Trophoblast cell (in vitro differentiated cells and primary cell): Measurements from ENCODE around the gene RAD51D.

Experiments
- DNase-seq, 2 donors: peaks; one replicate each; pipeline ENCODE4 v3.0.0-alpha.2; 2016
- H2AFZ ChIP-seq: 2 replicates; pipeline ENCODE4 v1.6.1; 2013; ENCODE audit warnings: low read length, moderate library complexity, mild to moderate bottlenecking; ENCODE audit not compliant: insufficient read depth, poor library complexity
- H2AK5ac ChIP-seq: 2 replicates; pipeline ENCODE4 v1.6.1; 2013; ENCODE audit warnings: mild to moderate bottlenecking, low read length
- H2BK120ac ChIP-seq: 2 replicates; pipeline ENCODE4 v1.6.1; 2013; ENCODE audit warnings: low read length, mild to moderate bottlenecking, moderate library complexity; ENCODE audit not compliant: insufficient read depth, poor library complexity
- H2BK12ac ChIP-seq: 2 replicates; pipeline ENCODE4 v1.6.1; 2013; ENCODE audit warnings: mild to moderate bottlenecking, low read length, moderate library complexity
- H2BK5ac ChIP-seq: 2 replicates; pipeline ENCODE4 v1.6.1; 2013; ENCODE audit warnings: low read length, low read depth, moderate library complexity, mild to moderate bottlenecking; ENCODE audit not compliant: poor library complexity
- H3K14ac ChIP-seq: 2 replicates; pipeline ENCODE4 v1.6.1; 2013; ENCODE audit warnings: mild to moderate bottlenecking, low read length
- H3K18ac ChIP-seq: 2 replicates; pipeline ENCODE4 v1.6.1; 2013; ENCODE audit warnings: mild to moderate bottlenecking, low read length
- H3K23ac ChIP-seq: 2 replicates; pipeline ENCODE4 v1.6.1; 2013; ENCODE audit warnings: low read length
- H3K27ac ChIP-seq: 2 replicates; pipeline ENCODE4 v1.5.1; 2013; ENCODE audit warnings: low read depth, mild to moderate bottlenecking, inconsistent platforms, low read length, moderate library complexity
- H3K27me3 ChIP-seq: 2 replicates; pipeline ENCODE4 v1.6.1; 2013; ENCODE audit warnings: inconsistent platforms, mild to moderate bottlenecking, low read length, moderate library complexity; ENCODE audit not compliant: insufficient read depth
- H3K36me3 ChIP-seq, 2 experiments: 1 replicate in 1 of 2; 2 replicates in 1 of 2; pipeline ENCODE4 v1.6.1; 2013; ENCODE audit warnings: low read length in 2 of 2, mild to moderate bottlenecking in 2 of 2, moderate library complexity in 1 of 2; ENCODE audit not compliant: insufficient read depth in 2 of 2, control insufficient read depth in 1 of 2
- H3K4ac ChIP-seq: 2 replicates; pipeline ENCODE4 v1.6.1; 2013; ENCODE audit warnings: low read depth, mild to moderate bottlenecking, low read length, moderate library complexity
- H3K4me1 ChIP-seq, 2 experiments: 1 replicate in 1 of 2; 2 replicates in 1 of 2; pipeline ENCODE4 v1.6.1; 2013; ENCODE audit warnings: low read length in 2 of 2, mild to moderate bottlenecking in 2 of 2, moderate library complexity in 1 of 2; ENCODE audit not compliant: insufficient read depth in 2 of 2, control insufficient read depth in 1 of 2
- H3K4me2 ChIP-seq: 2 replicates; pipeline ENCODE4 v1.6.1; 2013; ENCODE audit warnings: inconsistent platforms, mild to moderate bottlenecking, low read length, moderate library complexity
- H3K4me3 ChIP-seq: 2 replicates; pipeline ENCODE4 v1.5.1; 2013; ENCODE audit warnings: mild to moderate bottlenecking, low read depth, low read length, inconsistent platforms
- H3K79me1 ChIP-seq: one replicate; pipeline ENCODE4 v1.6.1; 2013; ENCODE audit warnings: low read length
- H3K79me2 ChIP-seq: 2 replicates; pipeline ENCODE4 v1.6.1; 2013; ENCODE audit warnings: low read length, mild to moderate bottlenecking; ENCODE audit not compliant: control insufficient read depth, insufficient read depth, poor library complexity
- H3K9ac ChIP-seq: 2 replicates; pipeline ENCODE4 v1.6.1; 2013; ENCODE audit warnings: mild to moderate bottlenecking, low read length
- H3K9me3 ChIP-seq: 2 replicates; pipeline ENCODE4 v1.6.1; 2013; ENCODE audit warnings: low read depth, mild to moderate bottlenecking, control low read depth, inconsistent platforms, low read length; ENCODE audit not compliant: insufficient read depth
- H4K12ac ChIP-seq: 2 replicates; pipeline ENCODE4 v1.6.1; 2013; ENCODE audit warnings: low read depth, mild to moderate bottlenecking, low read length, moderate library complexity
- H4K8ac ChIP-seq: 2 replicates; pipeline ENCODE4 v1.6.1; 2013; ENCODE audit warnings: low read depth, mild to moderate bottlenecking, low read length, moderate library complexity
- H4K91ac ChIP-seq: one replicate; pipeline ENCODE4 v1.6.1; 2013; ENCODE audit warnings: low read depth, mild to moderate bottlenecking, low read length, moderate library complexity
- WGBS: extraction: QIAGEN DNeasy Blood & Tissue Kit; methylation state at CpG from one replicate; pipeline ENCODE4 v1.1.7; 2013; ENCODE audit warnings: missing lambda C conversion rate; ENCODE audit not compliant: insufficient read length, insufficient coverage; ENCODE audit errors: extremely low coverage; 5-methylcytosine and 5-hydroxymethylcytosine counted together

RAD51D gene

GRCh38 chr17:35088356-35088880 is 31.2 kb downstream of the RAD51D start:
- H3K23ac ChIP-seq = no peak overlapping the region
- H2BK12ac ChIP-seq = no peak overlapping the region
- H2AFZ ChIP-seq = peak overlapping the region; percentile 49
- H3K18ac ChIP-seq = peak overlapping the region; percentile 76
- H3K27ac ChIP-seq = peak overlapping the region; percentile 72
- peak overlapping the region; percentile 65 for H3K4me2 ChIP-seq
- peak in 1 of 2 donors; percentile 36 for DNase-seq
- peak overlapping the region; percentile 82 for H4K91ac ChIP-seq
- peak overlapping the region; percentile 6 for H3K9ac ChIP-seq
- peak overlapping the region; percentile 56 for H4K12ac ChIP-seq
- no peak overlapping the region for H3K4ac ChIP-seq
- peak overlapping the region; percentile 76 for H3K4me3 ChIP-seq
- H3K4me1 ChIP-seq = peaks cover 3 to 11% of the 10 kb centered on the region in 2 experiments
- no peak overlapping the region for H2AK5ac ChIP-seq
- peaks cover 4% of the 10 kb centered on the region for H3K79me2 ChIP-seq
- H3K36me3 ChIP-seq = no peaks in the 10 kb centered on the region
- H3K27me3 ChIP-seq = no peaks in the 10 kb centered on the region
- peak overlapping the region; percentile 12 for H2BK120ac ChIP-seq
- H3K9me3 ChIP-seq = no peaks in the 10 kb centered on the region
- peak overlapping the region; percentile 84 for H4K8ac ChIP-seq
- peak overlapping the region; percentile 90 for H3K14ac ChIP-seq
- H2BK5ac ChIP-seq = peak overlapping the region; percentile 67
- no CpG with 5 or more reads among the region's 26 CpGs for WGBS
- H3K79me1 ChIP-seq = peaks cover 10% of the 10 kb centered on the region

GRCh38 chr17:35087731-35088355 is 31.8 kb downstream of the RAD51D start:
- DNase-seq = peak in 1 of 2 donors; percentile 34
- no peak overlapping the region for H3K9ac ChIP-seq
- H3K4me1 ChIP-seq = peaks cover 3 to 11% of the 10 kb centered on the region in 2 experiments
- no peak overlapping the region for H4K8ac ChIP-seq
- H3K27me3 ChIP-seq = no peaks in the 10 kb centered on the region
- H3K27ac ChIP-seq = peak overlapping the region; percentile 72
- H3K23ac ChIP-seq = no peak overlapping the region
- WGBS = no CpG with 5 or more reads among the region's 9 CpGs
- H3K4me2 ChIP-seq = peak overlapping the region; percentile 65
- no peaks in the 10 kb centered on the region for H3K9me3 ChIP-seq
- H3K36me3 ChIP-seq = no peaks in the 10 kb centered on the region
- no peak overlapping the region for H4K91ac ChIP-seq
- H2BK120ac ChIP-seq = no peak overlapping the region
- H3K18ac ChIP-seq = no peak overlapping the region
- H2BK12ac ChIP-seq = no peak overlapping the region
- H3K14ac ChIP-seq = no peak overlapping the region
- H3K79me1 ChIP-seq = peaks cover 10% of the 10 kb centered on the region
- no peak overlapping the region for H2AK5ac ChIP-seq
- no peak overlapping the region for H3K4me3 ChIP-seq
- no peak overlapping the region for H4K12ac ChIP-seq
- peaks cover 4% of the 10 kb centered on the region for H3K79me2 ChIP-seq
- no peak overlapping the region for H3K4ac ChIP-seq
- H2BK5ac ChIP-seq = no peak overlapping the region
- peak overlapping the region; percentile 49 for H2AFZ ChIP-seq

DNA sequence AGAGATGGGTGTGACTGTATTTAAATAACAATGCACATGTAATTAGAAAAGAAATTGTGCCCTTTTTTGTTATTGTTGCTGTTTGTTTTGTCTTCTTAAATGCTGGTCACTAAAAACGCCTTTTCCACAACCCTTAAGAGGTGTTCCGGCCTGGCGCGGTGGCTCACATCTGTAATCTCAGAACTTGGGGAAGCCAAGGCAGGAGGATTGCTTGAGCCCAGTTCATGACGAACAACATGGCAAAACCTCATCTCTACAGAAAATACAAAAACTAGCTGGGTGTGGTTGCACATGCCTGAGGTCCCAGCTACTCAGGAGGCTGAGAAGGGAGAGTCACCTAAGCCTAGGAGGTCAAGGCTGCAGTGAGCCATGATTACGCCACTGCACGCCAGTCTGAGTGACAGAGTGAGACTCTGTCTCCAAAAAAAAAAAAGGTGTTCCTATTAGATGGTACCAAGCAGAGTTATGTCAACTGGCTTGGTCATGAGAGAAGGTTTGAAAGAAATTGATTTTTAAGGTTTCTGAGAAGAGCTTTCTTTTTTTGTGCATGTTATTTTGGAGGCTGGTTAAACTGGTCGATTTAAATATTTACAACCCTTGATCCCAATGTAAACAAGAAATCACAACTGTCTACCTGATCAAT is 32.6 kb downstream of the RAD51D start:
- peaks cover 10% of the 10 kb centered on the region for H3K79me1 ChIP-seq
- H3K9ac ChIP-seq = no peak overlapping the region
- H2BK12ac ChIP-seq = no peak overlapping the region
- no peak overlapping the region for H2AK5ac ChIP-seq
- WGBS = no CpG with 5 or more reads among the region's 8 CpGs
- no peaks in the 10 kb centered on the region for H3K36me3 ChIP-seq
- H2BK5ac ChIP-seq = no peak overlapping the region
- no peak overlapping the region for H2BK120ac ChIP-seq
- peaks cover 4% of the 10 kb centered on the region for H3K79me2 ChIP-seq
- H3K4me3 ChIP-seq = no peak overlapping the region
- H3K4ac ChIP-seq = no peak overlapping the region
- H3K27me3 ChIP-seq = no peaks in the 10 kb centered on the region
- no peak overlapping the region for H3K18ac ChIP-seq
- DNase-seq = no peak
- H3K4me2 ChIP-seq = no peak overlapping the region
- H3K23ac ChIP-seq = no peak overlapping the region
- no peak overlapping the region for H3K14ac ChIP-seq
- peaks cover 3 to 11% of the 10 kb centered on the region in 2 experiments for H3K4me1 ChIP-seq
- H3K27ac ChIP-seq = no peak overlapping the region
- H4K8ac ChIP-seq = no peak overlapping the region
- H4K12ac ChIP-seq = no peak overlapping the region
- H2AFZ ChIP-seq = no peak overlapping the region
- no peak overlapping the region for H4K91ac ChIP-seq
- H3K9me3 ChIP-seq = no peaks in the 10 kb centered on the region

- WGBS = no CpG with 5 or more reads among the region's 8 CpGs
- H3K23ac ChIP-seq = no peak overlapping the region
- H3K27ac ChIP-seq = no peak overlapping the region
- H3K36me3 ChIP-seq = no peaks in the 10 kb centered on the region
- H3K9ac ChIP-seq = no peak overlapping the region
- no peak overlapping the region for H4K8ac ChIP-seq
- H3K9me3 ChIP-seq = no peaks in the 10 kb centered on the region
- H3K79me1 ChIP-seq = peaks cover 10% of the 10 kb centered on the region
- H4K91ac ChIP-seq = no peak overlapping the region
- no peak overlapping the region for H3K14ac ChIP-seq
- H3K4me1 ChIP-seq = peaks cover 3 to 11% of the 10 kb centered on the region in 2 experiments
- no peak overlapping the region for H3K18ac ChIP-seq
- peaks cover 4% of the 10 kb centered on the region for H3K79me2 ChIP-seq
- H3K4me3 ChIP-seq = no peak overlapping the region
- no peak overlapping the region for H2BK12ac ChIP-seq
- no peak for DNase-seq
- no peak overlapping the region for H2BK120ac ChIP-seq
- no peak overlapping the region for H2BK5ac ChIP-seq
- H4K12ac ChIP-seq = no peak overlapping the region
- H3K4me2 ChIP-seq = no peak overlapping the region
- H2AFZ ChIP-seq = no peak overlapping the region
- no peaks in the 10 kb centered on the region for H3K27me3 ChIP-seq
- no peak overlapping the region for H3K4ac ChIP-seq
- no peak overlapping the region for H2AK5ac ChIP-seq
These were observed 33.5 kb downstream of the RAD51D start for GRCh38 chr17:35086164-35086563.
